Naive thymus-derived CD4-positive, alpha-beta T cell (primary cell): ENCODE data around the gene NDUFS8. TPM values are rescaled to one million over a fixed set of nuclear protein-coding genes. Genes with fewer than 3 reads are reported as not detected.

Source experiments
- ATAC-seq: fragments of 150-1000 bp; cut with Tn5 transposase; 2 replicates; pipeline ENCODE4 v1.10.0; 2021; ENCODE audit warnings: mild to moderate bottlenecking, moderate library complexity
- CTCF ChIA-PET: fragments of 350-600 bp; sonication (Branson Sonifier 250); formaldehyde crosslinking; loops from one replicate; lab custom pipeline; 2021; ENCODE audit warnings: antibody characterized with exemption; lab: Charles Lee
- POLR2A ChIA-PET: fragments of 350-600 bp; sonication (Branson Sonifier 250); formaldehyde crosslinking; loops from one replicate; lab custom pipeline; 2021; ENCODE audit warnings: antibody characterized with exemption, inconsistent platforms; lab: Charles Lee
- DNase-seq, 9 donors: peaks; one replicate each; pipeline versions ENCODE4 v3.0.0 to v3.0.0-alpha.2; 2020 to 2022; ENCODE audit warnings: mixed read lengths in 1 of 9
- H3K27ac ChIP-seq: one replicate; pipeline ENCODE4 v1.7.0; 2013; ENCODE audit warnings: mild to moderate bottlenecking, low read depth, low read length, moderate library complexity
- H3K27me3 ChIP-seq, 2 donors: one replicate each; pipeline ENCODE4 v1.7.0; 2013; ENCODE audit warnings: low read length in 2 of 2, mild to moderate bottlenecking in 2 of 2, moderate library complexity in 2 of 2; ENCODE audit not compliant: control insufficient read depth in 2 of 2, insufficient read depth in 2 of 2
- H3K36me3 ChIP-seq, 3 experiments: 1 replicate in 2 of 3; 2 replicates in 1 of 3; pipeline ENCODE4 v1.7.0; 2013; ENCODE audit warnings: low read length in 3 of 3, mild to moderate bottlenecking in 3 of 3, moderate library complexity in 1 of 3; ENCODE audit not compliant: insufficient read depth in 3 of 3, control insufficient read depth in 2 of 3
- H3K4me1 ChIP-seq, 2 donors: one replicate each; pipeline ENCODE4 v1.7.0; 2013; ENCODE audit warnings: low read length in 2 of 2, mild to moderate bottlenecking in 2 of 2, moderate library complexity in 1 of 2; ENCODE audit not compliant: control insufficient read depth in 2 of 2, insufficient read depth in 2 of 2
- H3K4me3 ChIP-seq: 2 replicates; pipeline ENCODE4 v1.7.0; 2013; ENCODE audit warnings: mild to moderate bottlenecking, low read length
- H3K9me3 ChIP-seq, 3 experiments: 1 replicate in 2 of 3; 2 replicates in 1 of 3; pipeline ENCODE4 v1.7.0; 2013; ENCODE audit warnings: low read length in 3 of 3; ENCODE audit not compliant: control insufficient read depth in 2 of 3
- H3K27ac Mint-ChIP-seq, 9 donors: one replicate each; pipeline ENCODE4 v1.8.0; 2020 to 2022; ENCODE audit warnings: mixed read lengths in 9 of 9, mild to moderate bottlenecking in 8 of 9, moderate library complexity in 5 of 9, inconsistent platforms in 2 of 9
- H3K27me3 Mint-ChIP-seq, 5 donors: one replicate each; pipeline ENCODE4 v1.8.0; 2021 to 2022; ENCODE audit warnings: mixed read lengths in 5 of 5, mild to moderate bottlenecking in 1 of 5
- H3K36me3 Mint-ChIP-seq, 5 donors: one replicate each; pipeline ENCODE4 v1.8.0; 2020 to 2022; ENCODE audit warnings: mixed read lengths in 5 of 5, mild to moderate bottlenecking in 3 of 5, inconsistent platforms in 1 of 5
- H3K4me1 Mint-ChIP-seq, 7 donors: one replicate each; pipeline ENCODE4 v1.8.0; 2020 to 2022; ENCODE audit warnings: mixed read lengths in 7 of 7, mild to moderate bottlenecking in 3 of 7, inconsistent platforms in 1 of 7
- H3K4me3 Mint-ChIP-seq, 10 donors: one replicate each; pipeline ENCODE4 v1.8.0; 2020 to 2022; ENCODE audit warnings: mild to moderate bottlenecking in 10 of 10, mixed read lengths in 10 of 10, moderate library complexity in 6 of 10, inconsistent platforms in 2 of 10
- H3K9me3 Mint-ChIP-seq, 11 donors: one replicate each; pipeline ENCODE4 v1.8.0; 2020 to 2022; ENCODE audit warnings: mixed read lengths in 11 of 11, mild to moderate bottlenecking in 4 of 11, inconsistent platforms in 1 of 11, moderate library complexity in 1 of 11
- intact Hi-C, 2 donors: fragments of 100-400 bp; cut with micrococcal nuclease; formaldehyde crosslinking; loops; one replicate each; pipeline ENCODE4 v1.15.1; 2023
- polyA plus RNA-seq, 2 donors: library from polyadenylated mRNA; unstranded; fragments of 300-500 nt; fragmentation: Illumina TruSeq; gene quantifications; one replicate each; pipeline ENCODE4 v1.2.3, GENCODE V29; 2021
- total RNA-seq, 6 experiments: library from RNA in 5 of 6; stranded (reverse) in 5 of 6; gene quantifications; 1 replicate in 5 of 6; 2 replicates in 1 of 6; pipeline ENCODE4 v1.2.3 and lab custom pipeline; 2021 to 2026

NDUFS8 gene
- total and polyA plus RNA-seq, 7 experiments from 2014 or later: 67.1 to 197 (median 87.6) TPM

GRCh38 chr11:68053981-68054812 lies 23.7 kb downstream of the NDUFS8 start:
- intact Hi-C loops: no loop called here
- Mint-ChIP-seq H3K9me3 (no peaks in the 10 kb centered on the region), H3K36me3 (peaks cover 0 to 4% (median 0%) of the 10 kb centered on the region in 5 donors), H3K4me1 (peaks cover 0 to 4% (median 0%) of the 10 kb centered on the region in 7 donors), H3K27me3 (no peaks in the 10 kb centered on the region), H3K4me3 (no peak overlapping the region), H3K27ac (peak overlapping the region in 6 of 9 donors; percentile 19 to 73 (median 50))
- no peak overlapping the region for H3K27ac ChIP-seq
- DNase-seq (no peak), ATAC-seq (no peak)
- ChIA-PET CTCF (no interaction called here), POLR2A (no interaction called here)
- no peaks in the 10 kb centered on the region for H3K9me3 ChIP-seq
- H3K4me3 ChIP-seq: no peak overlapping the region
- H3K27me3 ChIP-seq: no peaks in the 10 kb centered on the region
- H3K4me1 ChIP-seq: no peaks in the 10 kb centered on the region
- peaks cover 0 to 42% (median 13%) of the 10 kb centered on the region in 3 experiments for H3K36me3 ChIP-seq

GRCh38 chr11:68056317-68057285 lies 26.1 kb downstream of the NDUFS8 start:
- H3K27ac ChIP-seq: no peak overlapping the region
- intact Hi-C loops: no loop called here
- H3K9me3 ChIP-seq: no peaks in the 10 kb centered on the region
- H3K9me3 Mint-ChIP-seq: no peaks in the 10 kb centered on the region
- no peaks in the 10 kb centered on the region for H3K27me3 ChIP-seq
- H3K4me1 ChIP-seq: no peaks in the 10 kb centered on the region
- H3K4me1 Mint-ChIP-seq: peaks cover 0 to 4% (median 0%) of the 10 kb centered on the region in 7 donors
- no peak overlapping the region for H3K4me3 ChIP-seq
- H3K36me3 ChIP-seq: peaks cover 0 to 17% (median 0%) of the 10 kb centered on the region in 3 experiments
- no peaks in the 10 kb centered on the region for H3K27me3 Mint-ChIP-seq
- CTCF ChIA-PET: no interaction called here
- H3K36me3 Mint-ChIP-seq: peaks cover 0 to 2% (median under 1%) of the 10 kb centered on the region in 5 donors
- no peak overlapping the region for H3K4me3 Mint-ChIP-seq
- H3K27ac Mint-ChIP-seq: peak overlapping the region in 2 of 9 donors; percentile 3 to 44
- ATAC-seq: no peak
- no peak for DNase-seq
- POLR2A ChIA-PET: no interaction called here

- no peaks in the 10 kb centered on the region for H3K9me3 Mint-ChIP-seq
- peaks cover 0 to 6% (median 2%) of the 10 kb centered on the region in 5 donors for H3K36me3 Mint-ChIP-seq
- no peaks in the 10 kb centered on the region for H3K27me3 Mint-ChIP-seq
- no peaks in the 10 kb centered on the region for H3K9me3 ChIP-seq
- no peak overlapping the region for H3K4me3 Mint-ChIP-seq
- no peak for ATAC-seq
- CTCF ChIA-PET: no interaction called here
- intact Hi-C loops: no loop called here
- no peaks in the 10 kb centered on the region for H3K4me1 ChIP-seq
- H3K4me3 ChIP-seq: no peak overlapping the region
- no peaks in the 10 kb centered on the region for H3K27me3 ChIP-seq
- peaks cover 0 to 4% (median 0%) of the 10 kb centered on the region in 7 donors for H3K4me1 Mint-ChIP-seq
- POLR2A ChIA-PET: no interaction called here
- H3K27ac ChIP-seq: no peak overlapping the region
- no peak overlapping the region for H3K27ac Mint-ChIP-seq
- H3K36me3 ChIP-seq: peaks cover 0 to 5% (median 0%) of the 10 kb centered on the region in 3 experiments
- DNase-seq: no peak
Measured at GRCh38 chr11:68057807-68058206, 27.3 kb downstream of the NDUFS8 start.

GRCh38 chr11:68061508-68061907 lies 31.0 kb downstream of the NDUFS8 start:
- CTCF ChIA-PET: no interaction called here

GRCh38 chr11:68064926-68065325 lies 34.4 kb downstream of the NDUFS8 start:
- CTCF ChIA-PET: interaction anchor here (0.7 kb wide), 1 partner anchor 118 kb away, joined by 4 read pairs; no protein-coding TSS in a partner anchor
- ATAC-seq (no peak), DNase-seq (no peak)
- Mint-ChIP-seq H3K4me3 (no peak overlapping the region), H3K27ac (no peak overlapping the region), H3K36me3 (peaks cover 2 to 49% (median 15%) of the 10 kb centered on the region in 5 donors), H3K4me1 (no peaks in the 10 kb centered on the region), H3K9me3 (no peaks in the 10 kb centered on the region), H3K27me3 (no peaks in the 10 kb centered on the region)
- H3K36me3 ChIP-seq: peaks cover 0 to 19% (median 0%) of the 10 kb centered on the region in 3 experiments
- intact Hi-C loops: no loop called here
- H3K9me3 ChIP-seq: no peaks in the 10 kb centered on the region
- no peaks in the 10 kb centered on the region for H3K27me3 ChIP-seq
- no peak overlapping the region for H3K4me3 ChIP-seq
- no peak overlapping the region for H3K27ac ChIP-seq
- POLR2A ChIA-PET: no interaction called here
- no peaks in the 10 kb centered on the region for H3K4me1 ChIP-seq

More at GRCh38 chr11:68061508-68061907, 31.0 kb downstream of the NDUFS8 start:
- H3K4me3 ChIP-seq: no peak overlapping the region
- H3K4me1 ChIP-seq: no peaks in the 10 kb centered on the region
- Mint-ChIP-seq H3K36me3 (peaks cover 2 to 25% (median 6%) of the 10 kb centered on the region in 5 donors), H3K27ac (no peak overlapping the region), H3K27me3 (no peaks in the 10 kb centered on the region), H3K4me1 (no peaks in the 10 kb centered on the region), H3K4me3 (no peak overlapping the region), H3K9me3 (no peaks in the 10 kb centered on the region)
- H3K9me3 ChIP-seq: no peaks in the 10 kb centered on the region
- POLR2A ChIA-PET: no interaction called here
- no peak overlapping the region for H3K27ac ChIP-seq
- intact Hi-C loops: no loop called here
- no peak for DNase-seq
- H3K27me3 ChIP-seq: no peaks in the 10 kb centered on the region
- H3K36me3 ChIP-seq: peaks cover 0 to 4% (median 0%) of the 10 kb centered on the region in 3 experiments
- ATAC-seq: no peak

GRCh38 chr11:68065841-68066240 lies 35.4 kb downstream of the NDUFS8 start:
- no peak for ATAC-seq
- Mint-ChIP-seq H3K27me3 (no peaks in the 10 kb centered on the region), H3K27ac (no peak overlapping the region), H3K9me3 (no peaks in the 10 kb centered on the region), H3K4me1 (no peaks in the 10 kb centered on the region), H3K36me3 (peaks cover 0 to 56% (median 16%) of the 10 kb centered on the region in 5 donors), H3K4me3 (no peak overlapping the region)
- peaks cover 0 to 19% (median 0%) of the 10 kb centered on the region in 3 experiments for H3K36me3 ChIP-seq
- no peaks in the 10 kb centered on the region for H3K4me1 ChIP-seq
- no peak overlapping the region for H3K27ac ChIP-seq
- ChIA-PET POLR2A (no interaction called here), CTCF (no interaction called here)
- no peaks in the 10 kb centered on the region for H3K27me3 ChIP-seq
- H3K4me3 ChIP-seq: no peak overlapping the region
- intact Hi-C loops: no loop called here
- no peaks in the 10 kb centered on the region for H3K9me3 ChIP-seq
- DNase-seq: no peak
